Measurements from ENCODE around the gene MTHFD1. TPM values are rescaled to one million over a fixed set of nuclear protein-coding genes. Genes with fewer than 3 reads are reported as not detected.

MTHFD1 gene
- total RNA-seq, 1 donor from 2014 or later: 49.3 TPM

- no peaks in the 10 kb centered on the region for H3F3A ChIP-seq (ENCODE audit: low read depth)
- H3K36me3 ChIP-seq: peaks cover 5% of the 10 kb centered on the region
- peaks cover 5% of the 10 kb centered on the region for H3K79me2 ChIP-seq (ENCODE audit: low read depth)
- Mint-ChIP-seq H3K27me3 (ENCODE audit: insufficient read depth, low read depth) (no peaks in the 10 kb centered on the region), H3K36me3 (peaks cover 12% of the 10 kb centered on the region), H3K27ac (no peak overlapping the region), H3K4me3 (no peak overlapping the region), H3K4me1 (peaks cover 2% of the 10 kb centered on the region), H3K9me3 (no peaks in the 10 kb centered on the region)
- H3K27ac ChIP-seq: no peak overlapping the region
- H3K27me3 ChIP-seq: no peaks in the 10 kb centered on the region
- H3K4me2 ChIP-seq: no peak overlapping the region
- no peak overlapping the region for H3K4me3 ChIP-seq
- H3K9me3 ChIP-seq (ENCODE audit: low read depth): no peaks in the 10 kb centered on the region
- no peak overlapping the region for H2AFZ ChIP-seq (replicated peaks)
- no peak for DNase-seq (ENCODE audit: low spot score)
- peaks cover 19% of the 10 kb centered on the region for H4K20me1 ChIP-seq (ENCODE audit: low read depth)
- no peak overlapping the region for H3K9ac ChIP-seq
- no peaks in the 10 kb centered on the region for H3K4me1 ChIP-seq
- TF ChIP-seq EZH2phosphoT487 (IDR thresholded peaks at IDR 0.05): no peak
- TF ChIP-seq EZH2 (IDR thresholded peaks at IDR 0.05): no peak
These were observed 103.5 kb downstream of the MTHFD1 start for GRCh38 chr14:64491637-64492036.

- Histone ChIP-seq H3K9ac (no peak overlapping the region), H3K79me2 (ENCODE audit: low read depth) (peaks cover 21% of the 10 kb centered on the region), H3K4me2 (no peak overlapping the region), H2AFZ (replicated peaks) (no peak overlapping the region), H3K27me3 (no peaks in the 10 kb centered on the region), H3K27ac (no peak overlapping the region), H4K20me1 (ENCODE audit: low read depth) (peaks cover 19% of the 10 kb centered on the region), H3K4me1 (no peaks in the 10 kb centered on the region), H3K36me3 (peaks cover 5% of the 10 kb centered on the region), H3K9me3 (ENCODE audit: low read depth) (no peaks in the 10 kb centered on the region), H3K4me3 (no peak overlapping the region), H3F3A (ENCODE audit: low read depth) (no peaks in the 10 kb centered on the region)
- H3K4me1 Mint-ChIP-seq: peaks cover 2% of the 10 kb centered on the region
- peaks cover 2% of the 10 kb centered on the region for H3K36me3 Mint-ChIP-seq
- H3K9me3 Mint-ChIP-seq: no peaks in the 10 kb centered on the region
- no peak overlapping the region for H3K27ac Mint-ChIP-seq
- no peak for TF ChIP-seq CTCF (IDR thresholded peaks at IDR 0.05)
- no peaks in the 10 kb centered on the region for H3K27me3 Mint-ChIP-seq (ENCODE audit: insufficient read depth, low read depth)
- no peak for DNase-seq (ENCODE audit: low spot score)
- no peak overlapping the region for H3K4me3 Mint-ChIP-seq
These were observed 105.3 kb downstream of the MTHFD1 start for GRCh38 chr14:64493455-64493854.

GRCh38 chr14:64495252-64495651, 107.1 kb downstream of the MTHFD1 start:
- H3K4me1 ChIP-seq: no peaks in the 10 kb centered on the region
- no peaks in the 10 kb centered on the region for H3K36me3 ChIP-seq
- TF ChIP-seq EZH2 (IDR thresholded peaks at IDR 0.05): no peak
- TF ChIP-seq EZH2phosphoT487 (IDR thresholded peaks at IDR 0.05): no peak
- no peak for TF ChIP-seq CTCF (IDR thresholded peaks at IDR 0.05)
- H3K9ac ChIP-seq: no peak overlapping the region
- H3K36me3 Mint-ChIP-seq: peaks cover 3% of the 10 kb centered on the region
- no peak overlapping the region for H2AFZ ChIP-seq (replicated peaks)
- no peak overlapping the region for H3K4me2 ChIP-seq
- H3K9me3 ChIP-seq (ENCODE audit: low read depth): no peaks in the 10 kb centered on the region
- H3F3A ChIP-seq (ENCODE audit: low read depth): no peaks in the 10 kb centered on the region
- H4K20me1 ChIP-seq (ENCODE audit: low read depth): peaks cover 19% of the 10 kb centered on the region
- peaks cover 37% of the 10 kb centered on the region for H3K79me2 ChIP-seq (ENCODE audit: low read depth)
- no peaks in the 10 kb centered on the region for H3K9me3 Mint-ChIP-seq
- H3K4me1 Mint-ChIP-seq: peaks cover 2% of the 10 kb centered on the region
- no peak overlapping the region for H3K4me3 Mint-ChIP-seq
- no peak for DNase-seq (ENCODE audit: low spot score)
- no peak overlapping the region for H3K4me3 ChIP-seq
- no peak overlapping the region for H3K27ac ChIP-seq
- no peaks in the 10 kb centered on the region for H3K27me3 Mint-ChIP-seq (ENCODE audit: insufficient read depth, low read depth)
- H3K27me3 ChIP-seq: no peaks in the 10 kb centered on the region
- no peak overlapping the region for H3K27ac Mint-ChIP-seq

GRCh38 chr14:64496764-64497163, 108.6 kb downstream of the MTHFD1 start:
- Histone ChIP-seq H3F3A (ENCODE audit: low read depth) (no peaks in the 10 kb centered on the region), H3K4me2 (no peak overlapping the region), H3K27ac (no peak overlapping the region), H3K9ac (no peak overlapping the region), H4K20me1 (ENCODE audit: low read depth) (peaks cover 11% of the 10 kb centered on the region), H3K4me1 (peaks cover 7% of the 10 kb centered on the region), H2AFZ (replicated peaks) (no peak overlapping the region), H3K79me2 (ENCODE audit: low read depth) (peaks cover 52% of the 10 kb centered on the region), H3K36me3 (no peaks in the 10 kb centered on the region), H3K27me3 (no peaks in the 10 kb centered on the region), H3K4me3 (no peak overlapping the region), H3K9me3 (ENCODE audit: low read depth) (no peaks in the 10 kb centered on the region)
- Mint-ChIP-seq H3K36me3 (peaks cover 3% of the 10 kb centered on the region), H3K9me3 (no peaks in the 10 kb centered on the region), H3K4me3 (no peak overlapping the region), H3K27ac (no peak overlapping the region), H3K27me3 (ENCODE audit: insufficient read depth, low read depth) (no peaks in the 10 kb centered on the region), H3K4me1 (peaks cover 5% of the 10 kb centered on the region)
- TF ChIP-seq EZH2phosphoT487 (IDR thresholded peaks at IDR 0.05): no peak
- TF ChIP-seq CTCF (IDR thresholded peaks at IDR 0.05): no peak
- TF ChIP-seq EZH2 (IDR thresholded peaks at IDR 0.05): no peak
- no peak for DNase-seq (ENCODE audit: low spot score)

Data from neural progenitor cell (in vitro differentiated cells).